Endothelial cell of umbilical vein (primary cell): ENCODE results near the gene MOGAT1. TPM values are rescaled to one million over a fixed set of nuclear protein-coding genes. Genes with fewer than 3 reads are reported as not detected.

Source experiments
- BruUV-seq: library from RNA; stranded (reverse); fragments of 400-500 nt; replicated peaks from 2 replicates; lab custom pipeline; 2021; lab: Mats Ljungman, UMichigan
- CTCF ChIA-PET: fragments of 300-600, 350-600 bp; sonication (Branson Sonifier 250); formaldehyde crosslinking; loops from one replicate; lab custom pipeline; 2021; ENCODE audit warnings: antibody characterized with exemption, inconsistent platforms; lab: Charles Lee
- POLR2A ChIA-PET: fragments of 300-600, 350-600 bp; sonication (Branson Sonifier 250); formaldehyde crosslinking; loops from one replicate; lab custom pipeline; 2021; ENCODE audit warnings: antibody characterized with exemption, inconsistent platforms; lab: Charles Lee
- DNase-seq: peaks from one replicate; pipeline ENCODE4 v3.0.0-alpha.2; 2011; ENCODE audit warnings: low read depth, low spot score
- FAIRE-seq: peaks from 2 replicates; lab custom pipeline; 2011; peaks lifted over from hg19 to GRCh38; lab: Jason Lieb, UNC
- H2AFZ ChIP-seq: 2 replicates; pipeline ENCODE4 v1.6.0; 2012; ENCODE audit warnings: low read depth, low read length, control low read depth, inconsistent platforms
- H3K27ac ChIP-seq: 2 replicates; pipeline ENCODE4 v1.5.1; 2011; ENCODE audit warnings: low read depth, mild to moderate bottlenecking, control low read depth, low read length, moderate library complexity; ENCODE audit not compliant: insufficient read depth
- H3K27me3 ChIP-seq, 2 experiments: 2 replicates each; pipeline versions ENCODE4 v1.6.0 to v1.6.1; 2011; ENCODE audit warnings: low read length in 2 of 2, mixed read lengths in 1 of 2; ENCODE audit not compliant: control insufficient read depth in 2 of 2, insufficient read depth in 2 of 2
- H3K36me3 ChIP-seq, 2 experiments: 2 replicates in 1 of 2; 3 replicates in 1 of 2; pipeline ENCODE4 v1.5.1; 2011; ENCODE audit warnings: low read length in 2 of 2, mild to moderate bottlenecking in 1 of 2, moderate library complexity in 1 of 2; ENCODE audit not compliant: control insufficient read depth in 2 of 2, insufficient read depth in 2 of 2; ENCODE audit errors: extremely low read depth in 1 of 2
- H3K4me1 ChIP-seq: 3 replicates; pipeline ENCODE4 v1.5.1; 2011; ENCODE audit warnings: mild to moderate bottlenecking, low read length; ENCODE audit not compliant: control insufficient read depth, insufficient read depth; ENCODE audit errors: extremely low read depth
- H3K4me2 ChIP-seq: 2 replicates; pipeline ENCODE4 v1.6.1; 2011; ENCODE audit warnings: low read length, control low read depth, mixed read lengths; ENCODE audit not compliant: insufficient read depth
- H3K4me3 ChIP-seq, 3 experiments: fragments of 200-600 bp in 1 of 3; sonication (generic), shearing (Covaris generic) in 1 of 3; replicated peaks in 1 of 3; 2 replicates each; pipeline ENCODE4 v1.5.1; 2011 to 2016; ENCODE audit warnings: control low read depth in 3 of 3, low read length in 3 of 3, mild to moderate bottlenecking in 2 of 3, inconsistent platforms in 1 of 3, low read depth in 1 of 3, moderate library complexity in 1 of 3; ENCODE audit not compliant: insufficient read depth in 1 of 3
- H3K79me2 ChIP-seq: 2 replicates; pipeline ENCODE4 v1.6.0; 2012; ENCODE audit warnings: low read length, inconsistent platforms; ENCODE audit not compliant: control insufficient read depth, insufficient read depth
- H3K9ac ChIP-seq: replicated peaks from 2 replicates; pipeline ENCODE3; 2011; ENCODE audit warnings: low read length, control low read depth; ENCODE audit not compliant: insufficient read depth; ENCODE audit errors: extremely low read depth
- H3K9me1 ChIP-seq: replicated peaks from 3 replicates; pipeline ENCODE4 v1.6.0; 2011; ENCODE audit warnings: mild to moderate bottlenecking, low read length; ENCODE audit not compliant: control insufficient read depth, insufficient read depth; ENCODE audit errors: extremely low read depth
- H3K9me3 ChIP-seq: replicated peaks from 2 replicates; pipeline ENCODE4 v1.5.1; 2012; ENCODE audit warnings: low read length, inconsistent platforms; ENCODE audit not compliant: control insufficient read depth, insufficient read depth
- H4K20me1 ChIP-seq: replicated peaks from 2 replicates; pipeline ENCODE3; 2011; ENCODE audit warnings: mild to moderate bottlenecking, low read length; ENCODE audit not compliant: control insufficient read depth, insufficient read depth; ENCODE audit errors: extremely low read depth
- CTCF ChIP-seq, 2 donors: IDR thresholded peaks; 1 replicate in 1 of 2; 2 replicates in 1 of 2; pipeline ENCODE4 v1.5.1; 2011; ENCODE audit warnings: low read length in 2 of 2, mild to moderate bottlenecking in 2 of 2, moderate library complexity in 2 of 2, control low read depth in 1 of 2, inconsistent platforms in 1 of 2, low read depth in 1 of 2; ENCODE audit not compliant: insufficient read depth in 1 of 2; ENCODE audit errors: extremely low read depth in 1 of 2
- EZH2 ChIP-seq: IDR thresholded peaks from 2 replicates; pipeline ENCODE4 v1.6.1; 2012; ENCODE audit warnings: borderline replicate concordance, low read depth, mild to moderate bottlenecking, moderate library complexity, low read length, inconsistent platforms; ENCODE audit not compliant: severe bottlenecking
- FOS ChIP-seq: IDR thresholded peaks from 2 replicates; pipeline ENCODE4 v1.6.1; 2011; ENCODE audit warnings: mild to moderate bottlenecking, low read length, moderate library complexity, borderline replicate concordance; ENCODE audit not compliant: insufficient read depth
- GATA2 ChIP-seq: IDR thresholded peaks from 2 replicates; pipeline ENCODE4 v1.7.0; 2011; ENCODE audit warnings: low read depth, mild to moderate bottlenecking, moderate library complexity, mixed read lengths, low read length; ENCODE audit not compliant: insufficient read length, insufficient read depth
- JUN ChIP-seq: IDR thresholded peaks from 2 replicates; pipeline ENCODE4 v1.6.1; 2011; ENCODE audit warnings: borderline replicate concordance, low read depth; ENCODE audit not compliant: insufficient read length, insufficient read depth
- MAX ChIP-seq: IDR thresholded peaks from 2 replicates; pipeline ENCODE4 v1.6.1; 2011; ENCODE audit not compliant: insufficient read depth, insufficient read length
- MYC ChIP-seq: IDR thresholded peaks from one replicate; pipeline ENCODE4 v1.6.1; 2011; ENCODE audit warnings: mild to moderate bottlenecking, low read depth, low read length
- POLR2A ChIP-seq: IDR thresholded peaks from 2 replicates; pipeline ENCODE4 v1.6.1; 2012; ENCODE audit warnings: low read depth, mild to moderate bottlenecking, control low read depth, low read length
- POLR2AphosphoS5 ChIP-seq: IDR thresholded peaks from 2 replicates; pipeline ENCODE4 v1.6.1; 2012; ENCODE audit warnings: low read depth, mild to moderate bottlenecking, control low read depth, low read length, moderate library complexity; ENCODE audit not compliant: insufficient read depth
- dilution Hi-C: fragments of 300-500 bp; cut with MboI; formaldehyde crosslinking; loops from one replicate; pipeline ENCODE4 v1.15.0; 2019; ENCODE audit warnings: low sequenced_read_pairs; ENCODE audit not compliant: extremely low pct_ligation_motif_present
- intact Hi-C: fragments of 100-400 bp; cut with micrococcal nuclease; formaldehyde crosslinking; loops from one replicate; pipeline ENCODE4 v1.10.0; 2022
- polyA plus RNA-seq, 4 experiments: library from polyadenylated mRNA; depleted of rRNA in 3 of 4; stranded (reverse) in 3 of 4; unstranded in 1 of 4; fragments of >200 nt; gene quantifications; 2 replicates each; pipeline versions ENCODE4 v1.2.1 to v1.2.3, GENCODE V29; 2011 to 2012; ENCODE audit warnings: missing spikeins in 1 of 4
- total RNA-seq: library from RNA; stranded (reverse); gene quantifications from 2 replicates; pipeline ENCODE4 v1.2.3, GENCODE V29; 2021

The MOGAT1 gene
- total and polyA plus RNA-seq, 2 donors (not counting 3 experiments of a cell fraction or from before 2014, with no cell fraction given) = not detected

- POLR2A ChIA-PET = no interaction called here
- no peaks in the 10 kb centered on the region for H3K9me3 ChIP-seq
- H3K4me3 ChIP-seq = no peak overlapping the region
- H3K27ac ChIP-seq = no peak overlapping the region
- H3K4me2 ChIP-seq = no peak overlapping the region
- DNase-seq (no peak), FAIRE-seq (no peak)
- H3K9me1 ChIP-seq = no peaks in the 10 kb centered on the region
- no TSS peak for BruUV-seq
- H3K36me3 ChIP-seq = no peaks in the 10 kb centered on the region
- H3K9ac ChIP-seq = no peak overlapping the region
- dilution Hi-C loops = no loop called here
- CTCF ChIA-PET = interaction anchor here (1.5 to 1.8 kb wide), 5 partner anchors 9 to 111 kb away, joined by 3 to 7 read pairs (median 5); no protein-coding TSS in a partner anchor
- no peaks in the 10 kb centered on the region for H3K79me2 ChIP-seq
- H3K27me3 ChIP-seq = no peaks in the 10 kb centered on the region
- TF ChIP-seq GATA2 (no peak), EZH2 (no peak), POLR2AphosphoS5 (no peak), FOS (no peak), CTCF (IDR thresholded peaks at IDR 0.05; ENCODE audit: extremely low read depth in 1 of 2, insufficient read depth in 1 of 2, low read depth in 1 of 2, low read length in 2 of 2) (no peak), MAX (no peak), POLR2A (no peak), MYC (no peak), JUN (no peak)
- H2AFZ ChIP-seq = no peak overlapping the region
- H3K4me1 ChIP-seq = peaks cover under 1% of the 10 kb centered on the region
- no peaks in the 10 kb centered on the region for H4K20me1 ChIP-seq
- intact Hi-C loops = no loop called here
Measured at GRCh38 chr2:222751238-222751637, 79.8 kb downstream of the MOGAT1 start.
